Kidney (tissue), 14 donors: ENCODE measurements around the gene ALDH3A2. TPM values are rescaled to one million over a fixed set of nuclear protein-coding genes. Genes with fewer than 3 reads are reported as not detected.

Source experiments
- DNase-seq, 5 donors: peaks; one replicate each; pipeline ENCODE4 v3.0.0-alpha.2; 2013 to 2020
- FAIRE-seq: peaks from 2 replicates; lab custom pipeline; 2012; peaks lifted over from hg19 to GRCh38; lab: Jason Lieb, UNC
- H3K27ac ChIP-seq, 2 donors: one replicate each; pipeline ENCODE4 v1.7.0; 2013; ENCODE audit warnings: low read depth in 2 of 2, low read length in 2 of 2, inconsistent platforms in 1 of 2
- H3K27me3 ChIP-seq: one replicate; pipeline ENCODE4 v1.7.1; 2013; ENCODE audit warnings: low read length, inconsistent platforms; ENCODE audit not compliant: control insufficient read depth, insufficient read depth
- H3K36me3 ChIP-seq, 3 donors: one replicate each; pipeline versions ENCODE4 v1.7.0 to v1.7.1; 2013; ENCODE audit warnings: low read length in 3 of 3, control low read depth in 1 of 3, inconsistent platforms in 1 of 3; ENCODE audit not compliant: insufficient read depth in 3 of 3, control insufficient read depth in 2 of 3
- H3K4me1 ChIP-seq, 3 donors: one replicate each; pipeline versions ENCODE4 v1.7.0 to v1.7.1; 2013; ENCODE audit warnings: low read length in 3 of 3, inconsistent platforms in 1 of 3, low read depth in 1 of 3; ENCODE audit not compliant: control insufficient read depth in 2 of 3, insufficient read depth in 2 of 3
- H3K4me3 ChIP-seq, 3 donors: one replicate each; pipeline versions ENCODE4 v1.7.0 to v1.8.1; 2013; ENCODE audit warnings: low read length in 3 of 3, control low read depth in 1 of 3, inconsistent platforms in 1 of 3
- H3K9ac ChIP-seq, 3 donors: one replicate each; pipeline versions ENCODE4 v1.7.0 to v1.7.1; 2013; ENCODE audit warnings: low read length in 3 of 3, control low read depth in 1 of 3, inconsistent platforms in 1 of 3
- H3K9me3 ChIP-seq, 3 donors: one replicate each; pipeline versions ENCODE4 v1.7.0 to v1.7.1; 2013; ENCODE audit warnings: low read length in 3 of 3, control low read depth in 1 of 3, inconsistent platforms in 1 of 3; ENCODE audit not compliant: control insufficient read depth in 2 of 3, insufficient read depth in 1 of 3
- CTCF ChIP-seq: IDR thresholded peaks from 3 replicates; pipeline ENCODE4 v1.5.1; 2012; ENCODE audit warnings: mild to moderate bottlenecking, moderate library complexity, borderline replicate concordance; ENCODE audit not compliant: insufficient read depth; ENCODE audit errors: extremely low read depth
- intact Hi-C: fragments of 100-400 bp; cut with DNase I; formaldehyde crosslinking; loops from one replicate; pipeline ENCODE4 v1.11.1; 2022
- polyA plus RNA-seq: library from polyadenylated mRNA; stranded (reverse); fragments of 350-450 nt; fragmentation: Illumina TruSeq; extraction: RNeasy Lipid Tissue Mini Kit (QIAGEN cat#74804); gene quantifications from one replicate; pipeline ENCODE4 v1.2.3, GENCODE V29; 2014; ENCODE audit warnings: low read depth, low replicate concordance; ENCODE audit not compliant: insufficient read depth
- total RNA-seq: library from RNA; stranded (reverse); fragmentation: NEBNext Ultra II Directional; extraction: Animal tissue kit (Norgen Biotek cat#: 25700); gene quantifications from one replicate; pipeline ENCODE4 v1.2.1, GENCODE V29; 2021
- donor health status: control.
- donor health status: control.
- donor health status: control.
- donor health status: control.
- donor health status: control.
- donor health status: DM: yes; HTN: yes; CAD: no.
- donor health status: Normal renal cell carcinoma (clear cell type).

ALDH3A2 gene
- total and polyA plus RNA-seq, 2 donors from 2014 or later = 75.0 to 87.7 TPM

GRCh38 chr17:19641687-19642372, 6.7 kb upstream of the ALDH3A2 start:
- FAIRE-seq (no peak), DNase-seq (no peak)
- H3K4me3 ChIP-seq = no peak overlapping the region
- H3K36me3 ChIP-seq = no peaks in the 10 kb centered on the region
- no peak overlapping the region for H3K9ac ChIP-seq
- no peaks in the 10 kb centered on the region for H3K27me3 ChIP-seq
- no peak overlapping the region for H3K27ac ChIP-seq
- TF ChIP-seq CTCF = no peak
- no peaks in the 10 kb centered on the region for H3K9me3 ChIP-seq
- intact Hi-C loops = no loop called here
- peaks cover 0 to 2% (median 0%) of the 10 kb centered on the region in 3 donors for H3K4me1 ChIP-seq

- no peak overlapping the region for H3K4me3 ChIP-seq
- no peak overlapping the region for H3K27ac ChIP-seq
- no peak for DNase-seq
- no peak for TF ChIP-seq CTCF
- peaks cover 0 to 2% (median 2%) of the 10 kb centered on the region in 3 donors for H3K4me1 ChIP-seq
- H3K9ac ChIP-seq = no peak overlapping the region
- H3K27me3 ChIP-seq = no peaks in the 10 kb centered on the region
- intact Hi-C loops = no loop called here
- H3K9me3 ChIP-seq = no peaks in the 10 kb centered on the region
- no peak for FAIRE-seq
- H3K36me3 ChIP-seq = no peaks in the 10 kb centered on the region
These were observed 6.1 kb upstream of the ALDH3A2 start for GRCh38 chr17:19642373-19642893.

GRCh38 chr17:19644493-19645210, 3.9 kb upstream of the ALDH3A2 start:
- no peak for FAIRE-seq
- intact Hi-C loops = no loop called here
- Histone ChIP-seq H3K27ac (no peak overlapping the region), H3K27me3 (no peaks in the 10 kb centered on the region), H3K4me3 (no peak overlapping the region), H3K4me1 (peaks cover 0 to 8% (median 5%) of the 10 kb centered on the region in 3 donors), H3K9ac (no peak overlapping the region), H3K36me3 (no peaks in the 10 kb centered on the region), H3K9me3 (no peaks in the 10 kb centered on the region)
- no peak for DNase-seq
- no peak for TF ChIP-seq CTCF
